LNCAP (cell line): Measurements from ENCODE around the gene NOS2.

Experiments used
- CTCF ChIP-seq: fragments of 450-650 bp; IDR thresholded peaks from 2 replicates; pipeline ENCODE4 v1.5.1; 2017; ENCODE audit warnings: mild to moderate bottlenecking

NOS2 gene

GRCh38 chr17:27818401-27819105, 18.2 kb upstream of the NOS2 start:
- TF ChIP-seq CTCF = no peak

GRCh38 chr17:27817731-27818130, 17.4 kb upstream of the NOS2 start:
- TF ChIP-seq CTCF = no peak

GRCh38 chr17:27816946-27817345, 16.6 kb upstream of the NOS2 start:
- TF ChIP-seq CTCF = no peak

- no peak for TF ChIP-seq CTCF
Measured at GRCh38 chr17:27811961-27812360, 11.6 kb upstream of the NOS2 start.

GRCh38 chr17:27810902-27811557, 10.7 kb upstream of the NOS2 start:
- TF ChIP-seq CTCF = no peak

GRCh38 chr17:27810211-27810901, 10.0 kb upstream of the NOS2 start:
- no peak for TF ChIP-seq CTCF

GRCh38 chr17:27809555-27809954, 9.2 kb upstream of the NOS2 start:
- no peak for TF ChIP-seq CTCF
